DMS 273 treated with DMSO at 0.1 percent for 48 hours (cell line): ENCODE data around the gene EIF5A2.
"Not testable (repeated sequence)": the region's sequence is repeated elsewhere in the genome, so short reads cannot be mapped to it uniquely, and the experiment has no call there.

Source experiments
- DNase-seq: peaks from one replicate; lab custom pipeline; 2025; lab: John Stamatoyannopoulos, UW

The EIF5A2 gene

DNA sequence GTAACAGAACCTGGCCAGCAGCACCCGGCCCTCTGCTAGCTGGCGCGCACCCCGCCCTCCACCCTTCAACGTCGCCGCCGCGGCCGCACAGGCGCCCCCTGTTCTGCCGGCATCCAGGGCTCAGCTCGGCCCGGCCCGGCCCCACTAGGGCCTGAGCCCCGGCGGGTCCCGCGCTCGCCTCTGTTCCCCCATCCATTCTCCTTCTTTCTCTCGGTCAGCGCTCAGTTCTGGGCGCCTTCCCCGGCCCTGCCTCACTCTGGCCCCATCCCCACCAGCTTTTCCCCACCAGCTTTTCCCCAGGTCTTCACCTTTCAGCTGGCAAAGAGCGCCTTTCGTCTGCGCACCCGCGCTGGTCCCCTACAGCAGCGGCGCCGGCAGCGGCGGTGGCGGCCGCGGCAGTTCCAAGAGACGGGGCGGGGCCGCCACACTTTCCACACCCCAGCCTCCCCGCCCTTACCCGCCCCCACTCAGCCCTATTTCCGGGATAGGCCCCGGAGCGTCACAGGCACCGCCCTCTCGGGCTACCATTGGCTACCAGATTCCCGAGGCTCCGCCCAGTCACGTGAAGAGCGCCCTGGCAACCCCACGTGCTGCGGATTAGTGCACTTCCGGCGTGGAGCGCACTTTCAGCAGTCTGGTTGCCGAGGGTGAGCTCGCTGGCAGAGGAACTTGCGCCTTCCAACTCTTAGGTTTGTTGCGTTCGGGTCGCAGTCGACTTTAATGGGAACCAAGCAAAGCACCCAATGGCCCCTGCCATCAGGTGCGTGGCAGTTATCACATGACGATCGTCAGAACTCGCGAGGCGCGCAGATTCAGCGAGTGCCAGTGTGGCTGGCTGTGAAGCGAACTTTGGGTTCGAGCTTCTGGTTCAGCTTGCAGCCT is at the start of gene EIF5A2:
EIF5A2 (minus strand) TSS at position 403 of the 882 bp plus-strand sequence. CDS start 831 bp downstream, outside the sequence.
- peak; percentile 86 for DNase-seq

DNA sequence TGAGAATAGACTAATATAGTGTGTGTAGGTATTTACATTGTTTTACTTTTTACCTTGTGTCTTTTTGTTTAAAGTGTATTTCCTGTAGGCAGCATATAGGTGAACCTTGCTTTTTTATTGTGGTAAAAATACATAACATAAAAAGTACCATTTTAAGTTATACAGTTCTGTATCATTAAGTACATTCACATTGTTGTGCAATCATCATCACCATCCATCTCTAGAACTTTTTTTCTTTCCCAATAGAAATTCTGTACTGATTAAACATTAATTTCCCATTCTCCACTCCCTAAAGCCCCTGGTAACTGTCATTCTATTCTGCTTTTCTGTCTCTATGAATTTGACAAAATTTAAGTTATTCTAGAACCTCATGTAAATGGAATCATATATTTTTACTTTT is 48.2 kb upstream of the EIF5A2 start:
- no peak for DNase-seq

DNA sequence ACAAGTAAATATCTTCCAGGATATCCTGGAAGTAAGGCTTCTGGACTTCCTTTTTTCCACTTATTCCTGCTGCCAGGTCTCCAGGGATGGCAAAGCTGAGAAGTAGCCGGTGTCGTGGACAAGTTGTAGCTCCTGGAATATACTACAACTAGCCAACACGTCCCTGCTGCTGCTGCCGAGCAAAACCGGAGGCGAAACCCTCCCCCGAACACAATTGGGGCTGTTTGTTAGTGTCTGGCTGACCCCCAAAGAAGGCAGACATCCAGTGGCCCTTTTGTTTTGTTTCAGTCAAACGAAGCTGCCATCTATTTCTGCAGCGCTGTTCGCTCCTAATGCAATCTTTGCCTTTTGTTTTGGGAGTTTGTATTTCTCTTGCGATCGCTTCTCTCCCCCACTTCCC is 45.3 kb upstream of the EIF5A2 start:
- no peak for DNase-seq

DNA sequence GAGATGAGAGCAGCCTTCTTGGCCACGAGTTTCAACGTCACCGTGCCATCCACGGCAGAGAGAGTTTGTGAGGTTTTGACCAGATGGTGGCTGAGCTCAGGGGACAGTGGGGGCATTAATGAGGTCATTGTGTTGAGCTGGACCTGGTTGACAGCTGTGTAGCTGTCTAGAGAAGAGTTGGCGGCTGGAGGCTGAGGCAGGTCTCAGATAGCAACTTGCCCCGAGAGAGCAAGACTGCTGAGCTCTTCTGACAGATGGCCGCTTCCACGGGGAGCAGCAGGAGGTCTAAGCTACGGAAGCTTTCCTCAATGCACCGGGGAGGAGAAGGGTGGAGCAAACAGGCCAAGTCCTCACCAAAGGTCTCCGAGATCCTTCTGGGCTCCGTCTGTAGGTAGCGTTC is 44.8 kb upstream of the EIF5A2 start:
- DNase-seq: peak; percentile 95

- DNase-seq: no peak
These were observed 40.8 kb upstream of the EIF5A2 start for GRCh38 chr3:170949211-170949610.

DNA sequence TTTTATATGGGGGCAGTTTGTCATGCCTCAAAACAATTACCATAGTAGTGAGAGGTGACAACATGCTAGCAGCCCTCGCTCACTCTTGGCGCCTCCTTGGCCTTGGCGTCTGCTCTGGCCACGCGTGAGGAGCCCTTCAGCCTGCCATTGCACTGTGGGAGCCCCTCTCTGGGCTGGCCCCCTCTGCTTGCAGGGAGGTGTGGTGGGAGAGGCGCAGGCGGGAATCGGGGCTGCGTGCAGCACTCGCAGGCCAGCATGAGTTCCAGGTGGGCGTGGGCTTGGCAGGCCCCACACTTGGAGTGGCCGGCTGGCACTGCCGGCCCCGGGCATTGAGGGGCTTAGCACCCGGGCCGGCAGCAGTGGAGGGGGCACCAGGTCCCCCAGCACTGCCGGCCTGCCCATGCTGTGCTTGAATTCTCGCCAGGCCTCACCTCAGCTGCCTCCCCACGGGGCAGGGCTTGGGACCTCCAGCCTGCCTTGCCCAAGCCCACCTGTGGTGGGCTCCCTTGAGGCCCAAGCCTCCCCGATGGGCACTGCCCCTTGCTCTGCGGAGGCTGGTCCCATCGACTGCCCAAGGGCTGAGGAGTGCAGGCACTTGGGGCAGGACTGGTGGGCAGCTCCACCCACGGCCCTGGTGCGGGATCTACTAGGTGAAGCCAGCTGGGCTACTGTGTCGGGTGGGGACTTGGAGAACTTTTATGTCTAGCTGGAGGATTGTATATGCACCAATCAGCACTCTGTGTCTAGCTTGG is 38.8 kb upstream of the EIF5A2 start:
- DNase-seq: no peak

DNA sequence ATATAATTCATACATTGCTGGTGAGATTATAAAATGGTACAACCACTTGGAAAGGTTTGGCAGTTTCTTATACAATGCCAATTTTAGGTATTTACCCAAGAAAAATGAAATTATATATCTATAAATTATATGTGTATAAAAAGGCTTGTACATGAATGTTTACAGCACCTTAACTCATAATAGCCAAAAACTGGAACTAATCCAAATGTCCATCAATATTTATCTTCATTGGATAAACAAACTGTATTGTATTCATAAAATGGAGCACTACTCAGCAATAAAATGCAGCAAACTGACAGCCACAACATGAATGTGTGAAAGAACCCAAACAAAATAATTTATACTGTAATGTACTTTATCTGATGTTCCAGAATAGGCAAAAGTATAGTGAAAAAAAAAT is 33.6 kb upstream of the EIF5A2 start:
- no peak for DNase-seq

GRCh38 chr3:170941551-170941950 is 33.1 kb upstream of the EIF5A2 start:
- no peak for DNase-seq

- DNase-seq: not testable (repeated sequence)
These were observed 24.6 kb upstream of the EIF5A2 start for GRCh38 chr3:170933039-170933438.

- DNase-seq: not testable (repeated sequence)
These were observed 15.1 kb upstream of the EIF5A2 start for GRCh38 chr3:170923553-170923952.

- no peak for DNase-seq
These were observed 10.3 kb upstream of the EIF5A2 start for GRCh38 chr3:170918715-170919114.

- no peak for DNase-seq
These were observed 6.3 kb upstream of the EIF5A2 start for GRCh38 chr3:170914690-170915089.

DNA sequence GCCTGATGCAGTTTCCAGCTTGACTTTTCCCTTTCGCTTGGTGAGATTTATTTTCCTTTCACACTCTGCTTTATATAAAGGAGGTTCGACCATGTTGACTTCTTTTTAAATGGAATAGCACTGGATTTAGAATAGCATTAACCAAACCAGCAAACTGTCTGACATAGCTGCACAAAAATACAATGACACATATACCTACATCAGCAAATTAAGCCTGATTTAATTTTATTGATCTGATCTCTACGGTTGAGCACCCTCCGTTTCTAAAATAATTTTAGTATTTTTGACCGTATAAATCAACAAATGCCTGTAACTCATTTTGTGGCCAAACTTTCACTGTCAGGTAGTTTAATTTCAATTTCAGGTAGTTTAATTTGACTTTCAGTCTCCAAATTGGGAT is 5.8 kb upstream of the EIF5A2 start:
- DNase-seq: no peak

DNA sequence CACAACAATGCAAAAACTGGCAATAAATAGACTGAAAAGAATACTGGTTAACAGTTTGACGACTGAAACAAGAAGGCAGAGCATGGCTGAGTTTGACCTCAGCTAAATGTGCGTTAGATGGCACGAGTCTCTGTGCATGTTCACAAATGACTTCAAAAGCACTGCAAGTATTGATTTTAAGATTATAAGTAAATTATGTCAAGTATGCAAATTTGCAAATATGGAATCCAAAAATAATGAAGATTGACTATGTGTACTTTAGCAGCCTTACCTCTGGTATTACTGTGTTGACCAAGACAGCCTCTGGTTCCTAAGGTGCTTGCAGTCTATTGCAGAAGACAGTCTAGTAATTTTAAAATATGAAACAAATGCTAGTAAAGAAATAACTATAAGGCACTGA is 2.6 kb upstream of the EIF5A2 start:
- DNase-seq: no peak

DNA sequence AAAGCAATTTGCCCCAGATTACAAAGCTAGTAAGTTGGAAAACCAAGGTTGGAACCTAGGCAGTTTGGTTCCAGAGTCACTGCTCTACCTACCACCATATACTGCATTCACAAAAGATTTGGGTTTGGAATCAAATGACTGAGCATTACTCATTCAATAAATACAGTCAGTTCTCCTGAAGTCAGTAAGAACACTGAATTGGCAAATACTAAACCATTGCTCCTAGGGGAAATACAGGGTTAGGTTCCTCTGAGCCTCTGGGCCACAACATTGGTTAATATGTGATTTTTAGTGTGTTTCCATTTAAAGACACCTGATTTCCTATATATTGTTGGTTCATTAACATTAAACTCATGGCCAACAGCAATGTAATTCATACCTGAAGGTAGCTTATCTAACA is 2.1 kb upstream of the EIF5A2 start:
- no peak for DNase-seq

DNA sequence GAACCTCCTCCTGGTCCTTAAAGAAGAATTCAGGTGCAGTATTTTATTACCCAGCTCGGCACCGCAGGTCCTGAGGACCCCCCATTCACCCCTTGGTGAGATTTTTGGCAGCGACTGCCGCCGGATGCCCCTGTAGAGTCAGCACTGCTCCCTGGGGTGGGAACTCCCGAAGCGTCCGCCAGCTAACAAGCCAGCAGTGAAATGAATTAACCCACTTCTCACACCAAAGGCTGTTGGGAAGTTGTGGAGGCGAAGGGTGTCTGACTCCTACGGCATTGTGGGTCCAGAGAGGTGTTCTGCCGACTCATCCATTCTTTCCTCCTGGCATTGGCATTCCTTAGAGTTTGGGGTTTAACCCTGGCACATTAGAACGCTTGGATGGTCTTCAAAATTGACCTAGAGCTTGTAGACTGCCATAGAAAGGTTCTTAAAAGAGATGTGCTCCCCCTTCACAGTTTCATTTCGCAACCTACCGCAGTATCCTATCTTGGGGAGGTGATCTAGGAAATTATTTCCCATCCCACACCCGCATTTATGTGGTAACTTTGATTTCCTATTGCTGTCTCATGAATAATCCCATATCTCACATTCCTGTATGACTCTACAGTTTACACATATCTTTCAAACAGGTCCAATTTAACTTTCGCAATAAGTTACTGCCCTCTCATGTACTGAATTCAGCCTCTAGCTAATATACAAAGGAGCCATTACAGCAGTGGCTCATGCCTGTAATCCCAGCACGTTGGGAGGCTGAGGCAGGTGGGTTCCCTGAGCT is 879 bp upstream of the EIF5A2 start:
- no peak for DNase-seq

DNA sequence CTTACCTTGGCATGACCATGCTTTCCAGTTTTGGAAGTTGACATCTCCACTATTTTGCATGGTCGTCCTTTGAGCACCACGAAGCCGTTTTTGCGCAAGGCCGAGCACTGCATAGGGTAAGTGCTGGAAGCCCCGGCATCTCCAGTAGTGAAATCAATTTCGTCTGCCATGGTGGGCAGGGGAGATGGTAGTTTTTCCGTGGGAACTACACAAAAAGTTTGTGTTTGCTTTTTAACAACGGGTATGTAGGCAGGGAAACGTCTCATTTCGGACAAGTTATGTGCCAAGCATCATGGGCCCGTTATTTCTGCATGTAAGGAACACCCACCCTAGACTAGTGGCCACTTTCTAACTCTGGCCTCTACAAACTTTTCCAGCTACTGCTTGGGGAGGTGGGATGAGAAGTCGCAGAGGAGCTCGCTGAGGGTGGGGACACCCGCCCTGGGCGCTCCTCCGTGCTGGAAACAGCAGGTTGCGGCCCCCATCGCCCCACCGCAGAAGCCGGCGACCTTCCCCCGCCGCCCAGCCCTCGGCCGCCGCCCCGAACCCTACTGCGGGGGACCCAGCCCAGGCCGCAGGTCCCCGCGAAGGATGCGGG is 701 bp downstream of the EIF5A2 start:
- no peak for DNase-seq

GRCh38 chr3:170905862-170906261 is 2.6 kb downstream of the EIF5A2 start:
- no peak for DNase-seq

GRCh38 chr3:170903123-170903522 is 5.3 kb downstream of the EIF5A2 start:
- DNase-seq: no peak

- no peak for DNase-seq
These were observed 9.0 kb downstream of the EIF5A2 start for GRCh38 chr3:170899455-170899854.

GRCh38 chr3:170897978-170898377 is 10.5 kb downstream of the EIF5A2 start:
- no peak for DNase-seq

DNA sequence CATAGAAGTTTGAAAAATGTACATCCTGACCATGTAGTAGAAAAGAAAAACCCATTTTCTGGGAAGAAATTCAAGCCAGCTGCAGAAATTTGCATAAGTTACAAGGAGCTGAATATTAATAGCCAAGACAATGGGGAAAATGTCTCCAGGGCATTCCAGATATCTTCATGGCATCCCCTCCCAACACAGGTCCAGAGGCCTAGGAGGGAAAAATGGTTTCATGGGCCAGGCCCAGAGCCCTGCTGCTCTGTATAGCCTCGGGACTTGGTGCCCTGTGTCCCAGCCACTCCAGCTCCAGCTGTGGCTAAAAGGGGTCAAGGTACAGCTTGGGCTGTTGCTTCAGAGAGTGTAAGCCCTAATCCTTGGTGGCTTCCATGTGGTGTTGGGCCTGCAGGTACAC is 11.2 kb downstream of the EIF5A2 start:
- DNase-seq: not testable (repeated sequence)
